Measurements from ENCODE around the gene BARX2.

BARX2 gene

DNA sequence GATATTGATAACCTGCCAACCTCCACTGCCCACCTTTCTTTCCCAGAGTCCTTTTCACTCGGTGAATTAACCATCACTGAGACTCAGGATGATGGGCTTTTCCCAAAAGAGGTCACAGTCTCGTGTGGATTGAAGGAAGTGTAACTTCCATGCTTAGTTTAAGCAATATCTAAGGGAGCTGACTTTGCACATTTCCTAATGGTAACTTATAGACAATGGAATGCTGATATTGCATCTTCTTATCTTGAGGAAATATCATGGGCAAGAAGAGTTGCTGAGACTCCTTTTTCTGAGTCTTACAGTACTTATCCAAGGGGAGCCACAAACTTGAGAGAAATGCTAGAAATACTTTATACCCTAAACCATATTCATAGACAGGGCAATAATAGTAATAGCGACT lies 8.8 kb downstream of the BARX2 start:
- no peak overlapping the region for H3K27ac ChIP-seq
- TF ChIP-seq, protein P1, sequence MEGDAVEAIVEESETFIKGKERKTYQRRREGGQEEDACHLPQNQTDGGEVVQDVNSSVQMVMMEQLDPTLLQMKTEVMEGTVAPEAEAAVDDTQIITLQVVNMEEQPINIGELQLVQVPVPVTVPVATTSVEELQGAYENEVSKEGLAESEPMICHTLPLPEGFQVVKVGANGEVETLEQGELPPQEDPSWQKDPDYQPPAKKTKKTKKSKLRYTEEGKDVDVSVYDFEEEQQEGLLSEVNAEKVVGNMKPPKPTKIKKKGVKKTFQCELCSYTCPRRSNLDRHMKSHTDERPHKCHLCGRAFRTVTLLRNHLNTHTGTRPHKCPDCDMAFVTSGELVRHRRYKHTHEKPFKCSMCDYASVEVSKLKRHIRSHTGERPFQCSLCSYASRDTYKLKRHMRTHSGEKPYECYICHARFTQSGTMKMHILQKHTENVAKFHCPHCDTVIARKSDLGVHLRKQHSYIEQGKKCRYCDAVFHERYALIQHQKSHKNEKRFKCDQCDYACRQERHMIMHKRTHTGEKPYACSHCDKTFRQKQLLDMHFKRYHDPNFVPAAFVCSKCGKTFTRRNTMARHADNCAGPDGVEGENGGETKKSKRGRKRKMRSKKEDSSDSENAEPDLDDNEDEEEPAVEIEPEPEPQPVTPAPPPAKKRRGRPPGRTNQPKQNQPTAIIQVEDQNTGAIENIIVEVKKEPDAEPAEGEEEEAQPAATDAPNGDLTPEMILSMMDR (IDR thresholded peaks at IDR 0.05): no peak
- no peak for TF ChIP-seq ZFX (IDR thresholded peaks at IDR 0.05; ENCODE audit: borderline replicate concordance)

DNA sequence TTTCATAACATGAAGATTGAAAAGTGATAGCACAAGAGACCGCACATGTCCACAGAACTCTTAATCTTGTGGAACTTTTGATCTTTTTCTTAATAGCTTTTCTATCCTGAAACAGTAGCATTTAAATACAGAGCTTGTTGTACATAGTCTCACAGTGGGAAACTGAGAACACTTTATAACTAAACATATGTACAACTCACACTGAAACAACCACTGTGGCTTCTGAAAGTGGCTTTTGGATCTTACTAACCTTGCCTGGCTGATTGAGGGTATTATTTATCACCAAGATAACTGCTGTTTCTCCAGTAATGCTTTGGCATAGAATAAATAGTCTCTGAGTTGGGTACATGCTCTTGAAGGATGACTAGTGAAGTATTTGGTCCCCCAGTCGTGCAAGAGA lies 10.2 kb downstream of the BARX2 start:
- TF ChIP-seq, protein P1 (IDR thresholded peaks at IDR 0.05): no peak
- TF ChIP-seq ZFX (IDR thresholded peaks at IDR 0.05; ENCODE audit: borderline replicate concordance): no peak
- H3K27ac ChIP-seq: no peak overlapping the region

DNA sequence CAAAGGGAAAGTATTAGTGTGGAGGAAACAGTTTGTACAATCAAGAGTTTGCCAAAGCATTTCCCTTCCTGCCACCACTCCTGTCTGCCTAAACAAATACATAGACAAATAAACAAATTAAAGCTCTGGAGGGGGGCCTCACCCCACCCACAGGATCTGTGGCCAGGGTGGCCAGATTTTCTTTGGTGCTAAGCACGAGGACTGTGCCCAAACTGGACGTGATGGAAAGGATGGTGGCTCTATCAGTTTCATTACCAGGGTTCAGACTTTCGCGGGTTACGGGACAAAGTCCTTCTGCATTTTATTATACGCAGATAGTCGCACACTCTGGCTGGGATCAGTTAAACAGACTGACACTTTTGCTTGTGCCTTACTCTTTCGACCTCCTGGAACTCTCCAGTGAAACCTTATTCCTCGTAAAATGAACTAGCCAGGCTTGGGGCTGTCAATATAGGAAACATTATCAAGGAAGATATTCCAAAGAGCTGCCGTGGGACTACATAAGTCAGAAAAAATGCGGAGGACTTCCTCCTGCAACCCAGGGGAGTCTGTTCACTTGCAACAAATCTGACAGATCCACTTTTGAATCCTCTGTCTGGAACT lies 11.2 kb downstream of the BARX2 start:
- no peak for TF ChIP-seq ZFX (IDR thresholded peaks at IDR 0.05; ENCODE audit: borderline replicate concordance)
- TF ChIP-seq, protein P1 (IDR thresholded peaks at IDR 0.05): no peak
- H3K27ac ChIP-seq: no peak overlapping the region

DNA sequence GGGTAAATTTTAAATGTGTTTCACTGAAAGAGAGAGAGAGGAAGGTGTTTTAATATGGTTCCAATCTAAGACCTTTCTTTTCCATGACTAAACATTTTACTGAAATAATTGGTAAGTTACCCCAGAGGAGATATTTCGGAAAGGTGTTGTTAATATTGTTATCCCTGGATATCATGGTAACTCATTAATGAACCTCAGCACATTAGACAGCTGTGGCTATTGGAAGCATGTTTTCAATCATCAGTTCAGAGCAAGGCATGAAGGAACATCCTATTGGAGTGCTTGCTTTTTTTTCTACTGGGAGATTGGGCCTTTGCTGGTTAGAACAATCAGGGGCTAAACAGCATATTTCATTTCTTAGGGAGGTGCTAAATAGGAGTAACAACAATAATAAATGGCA lies 11.8 kb downstream of the BARX2 start:
- no peak overlapping the region for H3K27ac ChIP-seq
- TF ChIP-seq ZFX (IDR thresholded peaks at IDR 0.05; ENCODE audit: borderline replicate concordance): no peak
- TF ChIP-seq, protein P1 (IDR thresholded peaks at IDR 0.05): no peak

DNA sequence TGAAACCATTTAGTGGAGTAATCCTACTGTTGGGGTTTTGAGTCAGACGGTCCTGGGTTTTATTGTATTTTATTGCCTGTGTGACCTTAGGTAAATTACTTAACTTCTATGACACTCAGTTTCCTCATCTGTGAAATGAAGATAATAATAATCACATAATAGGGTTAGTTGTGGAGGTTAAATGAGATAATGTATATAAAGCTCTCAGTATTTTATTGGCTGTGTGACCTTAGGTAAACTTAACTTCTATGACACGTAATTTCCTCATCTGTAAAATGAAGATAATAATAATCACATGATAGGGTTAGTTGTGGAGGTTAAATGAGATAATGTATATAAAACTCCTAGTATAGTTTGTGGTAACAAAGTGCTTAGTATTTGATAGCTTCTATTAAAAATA lies 13.2 kb downstream of the BARX2 start:
- no peak for TF ChIP-seq ZFX (IDR thresholded peaks at IDR 0.05; ENCODE audit: borderline replicate concordance)
- TF ChIP-seq, protein P1 (IDR thresholded peaks at IDR 0.05): no peak
- H3K27ac ChIP-seq: no peak overlapping the region

DNA sequence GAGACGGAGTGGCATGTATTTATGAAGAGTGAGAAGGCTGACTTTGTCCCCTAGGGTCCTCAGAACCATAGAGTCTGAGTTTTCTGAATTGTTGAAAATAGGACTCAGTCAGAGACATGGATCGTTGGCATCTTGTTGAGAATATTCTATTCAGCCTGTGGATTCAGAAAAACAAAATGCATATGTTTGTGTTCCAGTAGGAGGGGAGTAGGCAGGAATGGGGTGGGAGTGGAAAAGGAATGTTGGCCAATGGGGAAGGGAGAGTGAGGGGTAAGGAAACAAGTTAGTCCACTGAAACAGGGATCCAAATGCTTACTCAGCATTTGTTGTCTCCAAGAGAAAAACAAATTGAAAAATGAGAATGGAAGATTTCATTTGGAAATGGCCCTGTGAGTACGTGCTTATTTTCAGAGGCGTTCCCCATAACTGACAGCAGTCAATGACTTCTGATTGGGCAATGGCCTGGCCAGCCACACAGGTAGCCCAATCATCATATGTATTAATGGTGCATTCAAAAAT lies 14.7 kb downstream of the BARX2 start:
- TF ChIP-seq, protein P1 (IDR thresholded peaks at IDR 0.05): no peak
- no peak for TF ChIP-seq ZFX (IDR thresholded peaks at IDR 0.05; ENCODE audit: borderline replicate concordance)
- no peak overlapping the region for H3K27ac ChIP-seq

DNA sequence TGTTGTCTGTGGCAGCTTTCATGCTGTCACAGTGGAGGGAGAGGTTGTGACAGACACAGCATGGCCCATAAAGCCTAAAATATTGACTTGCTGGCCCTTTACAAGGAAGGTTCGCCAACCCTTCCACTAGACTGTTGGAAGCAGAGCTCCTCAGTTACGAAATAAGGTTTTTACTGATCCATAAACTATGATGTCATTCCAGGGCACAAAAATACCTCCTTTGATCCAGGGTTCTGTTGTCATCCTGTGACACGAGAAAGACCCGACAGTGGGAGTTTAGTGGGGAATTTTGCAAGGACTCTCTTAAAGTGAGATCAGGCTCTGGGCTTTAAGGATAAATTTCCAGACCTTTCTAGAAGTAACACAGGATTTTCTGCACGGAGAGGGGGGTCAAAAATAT lies 15.7 kb downstream of the BARX2 start:
- TF ChIP-seq ZFX (IDR thresholded peaks at IDR 0.05; ENCODE audit: borderline replicate concordance): no peak
- TF ChIP-seq, protein P1 (IDR thresholded peaks at IDR 0.05): no peak
- no peak overlapping the region for H3K27ac ChIP-seq

Data from 22Rv1 (cell line).